ENCODE measurements around the gene UGT2A3.

UGT2A3 gene

DNA sequence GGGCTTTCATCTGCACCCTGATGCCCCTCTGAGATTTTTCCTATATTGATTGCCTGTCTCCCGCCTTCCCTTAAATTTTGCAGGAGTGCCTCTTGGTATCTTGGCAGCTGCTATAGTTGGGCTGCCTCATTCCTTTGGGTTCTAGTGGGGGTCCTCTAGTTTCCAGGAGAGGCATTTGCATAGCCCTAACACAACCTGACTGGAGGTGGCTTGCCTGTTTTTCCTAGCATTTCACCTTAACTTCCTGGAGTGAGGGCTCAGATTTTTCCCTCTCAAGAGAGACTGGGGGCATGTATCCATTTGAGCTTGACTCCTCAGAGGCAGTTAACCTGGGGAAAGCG is 46.0 kb downstream of the UGT2A3 start:
- peak overlapping the region; percentile 11; the same call in 1 of the 2 replicates for H3K4me3 ChIP-seq (ENCODE audit: low read depth, low read length)
- no peak for DNase-seq (ENCODE audit: low read depth)
- TF ChIP-seq, protein P1, sequence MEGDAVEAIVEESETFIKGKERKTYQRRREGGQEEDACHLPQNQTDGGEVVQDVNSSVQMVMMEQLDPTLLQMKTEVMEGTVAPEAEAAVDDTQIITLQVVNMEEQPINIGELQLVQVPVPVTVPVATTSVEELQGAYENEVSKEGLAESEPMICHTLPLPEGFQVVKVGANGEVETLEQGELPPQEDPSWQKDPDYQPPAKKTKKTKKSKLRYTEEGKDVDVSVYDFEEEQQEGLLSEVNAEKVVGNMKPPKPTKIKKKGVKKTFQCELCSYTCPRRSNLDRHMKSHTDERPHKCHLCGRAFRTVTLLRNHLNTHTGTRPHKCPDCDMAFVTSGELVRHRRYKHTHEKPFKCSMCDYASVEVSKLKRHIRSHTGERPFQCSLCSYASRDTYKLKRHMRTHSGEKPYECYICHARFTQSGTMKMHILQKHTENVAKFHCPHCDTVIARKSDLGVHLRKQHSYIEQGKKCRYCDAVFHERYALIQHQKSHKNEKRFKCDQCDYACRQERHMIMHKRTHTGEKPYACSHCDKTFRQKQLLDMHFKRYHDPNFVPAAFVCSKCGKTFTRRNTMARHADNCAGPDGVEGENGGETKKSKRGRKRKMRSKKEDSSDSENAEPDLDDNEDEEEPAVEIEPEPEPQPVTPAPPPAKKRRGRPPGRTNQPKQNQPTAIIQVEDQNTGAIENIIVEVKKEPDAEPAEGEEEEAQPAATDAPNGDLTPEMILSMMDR (IDR thresholded peaks at IDR 0.05; ENCODE audit: control insufficient read depth, extremely low read depth, insufficient read depth) = no peak

DNA sequence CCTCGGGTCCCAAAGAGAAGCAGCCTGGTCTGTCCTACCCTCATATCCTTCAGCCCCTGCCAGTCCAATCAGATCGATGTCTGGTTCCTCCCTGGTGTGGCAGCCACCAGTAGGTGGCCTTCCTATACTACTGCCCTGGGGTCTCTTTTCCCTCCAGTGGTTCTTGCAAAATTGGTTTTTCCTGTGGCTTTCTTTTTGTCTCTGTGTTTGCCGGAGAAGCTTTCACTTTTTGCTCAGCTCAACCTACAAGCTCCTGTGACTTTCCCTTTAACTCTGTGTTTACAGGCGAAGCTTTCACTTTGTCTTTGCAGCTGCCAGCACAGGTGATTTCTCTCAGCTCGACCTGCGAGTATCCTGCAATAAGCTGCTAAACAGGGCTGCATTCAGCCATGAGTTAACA is 46.8 kb downstream of the UGT2A3 start:
- no peak overlapping the region for H3K4me3 ChIP-seq (ENCODE audit: low read depth, low read length)
- DNase-seq (ENCODE audit: low read depth) = peak; percentile 17
- TF ChIP-seq, protein P1 (IDR thresholded peaks at IDR 0.05; ENCODE audit: control insufficient read depth, extremely low read depth, insufficient read depth) = peak; percentile 36; the same call in 1 of the 2 replicates

DNA sequence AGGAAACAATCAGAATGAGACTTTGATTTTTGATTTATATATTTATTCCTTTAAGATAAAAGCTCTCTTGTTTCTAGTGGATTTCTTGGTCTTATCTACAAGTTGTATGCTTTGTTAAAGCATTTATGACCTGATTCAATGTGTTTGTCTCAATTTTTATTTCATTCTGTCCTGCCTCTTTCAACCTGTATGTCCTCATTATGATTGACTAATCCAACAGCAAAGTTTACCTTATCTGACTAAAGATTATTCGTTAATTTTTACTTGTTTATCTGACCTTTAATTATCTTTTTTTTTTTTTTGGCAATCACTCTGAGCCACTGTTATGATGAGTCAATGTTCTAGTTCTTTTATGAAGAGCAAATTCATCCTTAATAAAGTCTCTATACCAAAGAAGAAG is 54.9 kb downstream of the UGT2A3 start:
- DNase-seq (ENCODE audit: low read depth) = no peak
- TF ChIP-seq, protein P1 (IDR thresholded peaks at IDR 0.05; ENCODE audit: control insufficient read depth, extremely low read depth, insufficient read depth) = no peak
- no peak overlapping the region for H3K4me3 ChIP-seq (ENCODE audit: low read depth, low read length)

GRCh38 chr4:68895561-68896198 is 55.9 kb downstream of the UGT2A3 start:
- TF ChIP-seq, protein P1 (IDR thresholded peaks at IDR 0.05; ENCODE audit: control insufficient read depth, extremely low read depth, insufficient read depth) = no peak
- no peak overlapping the region for H3K4me3 ChIP-seq (ENCODE audit: low read depth, low read length)
- DNase-seq (ENCODE audit: low read depth) = no peak

DNA sequence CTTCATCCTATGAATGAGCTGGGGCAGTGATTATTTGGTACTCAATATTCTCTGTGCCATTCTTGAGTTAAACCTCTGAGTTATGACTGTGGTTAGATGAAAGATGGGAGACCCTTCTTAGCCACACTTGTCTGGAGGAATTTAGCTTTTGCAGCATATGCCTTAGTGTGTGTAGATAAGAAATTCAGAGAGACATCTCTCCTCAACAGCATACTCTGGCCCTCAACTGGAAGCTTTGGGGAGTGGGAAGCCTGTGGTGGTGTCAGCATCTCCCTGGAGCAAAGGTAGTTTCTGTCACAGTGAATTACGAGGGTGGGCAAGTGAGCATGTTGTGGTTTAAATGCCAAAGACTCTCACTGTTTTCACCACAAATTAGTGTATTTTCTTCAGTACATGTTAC is 58.7 kb downstream of the UGT2A3 start:
- no peak for DNase-seq (ENCODE audit: low read depth)
- no peak overlapping the region for H3K4me3 ChIP-seq (ENCODE audit: low read depth, low read length)
- TF ChIP-seq, protein P1 (IDR thresholded peaks at IDR 0.05; ENCODE audit: control insufficient read depth, extremely low read depth, insufficient read depth) = no peak

DNA sequence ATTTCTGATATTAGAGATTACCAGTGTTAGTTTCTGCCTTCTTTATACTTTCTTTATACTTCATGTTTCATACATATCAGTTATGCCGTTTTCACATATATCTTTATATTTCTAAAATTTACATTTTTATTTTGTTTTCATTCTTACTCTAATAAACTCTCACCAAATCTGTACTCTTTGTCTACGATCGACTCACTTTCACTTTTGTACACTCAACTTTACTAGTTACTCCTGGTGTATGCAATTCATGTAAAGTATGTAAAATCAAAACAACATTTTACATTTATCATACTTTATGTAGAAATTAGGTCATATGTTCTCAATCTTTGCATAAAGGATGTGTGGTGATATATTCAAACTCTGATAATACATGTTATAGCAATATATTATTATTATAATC is 59.9 kb downstream of the UGT2A3 start:
- no peak for DNase-seq (ENCODE audit: low read depth)
- H3K4me3 ChIP-seq (ENCODE audit: low read depth, low read length) = no peak overlapping the region
- TF ChIP-seq, protein P1 (IDR thresholded peaks at IDR 0.05; ENCODE audit: control insufficient read depth, extremely low read depth, insufficient read depth) = no peak

GRCh38 chr4:68885545-68885944 is 66.1 kb downstream of the UGT2A3 start:
- H3K4me3 ChIP-seq (ENCODE audit: low read depth, low read length) = no peak overlapping the region
- TF ChIP-seq, protein P1 (IDR thresholded peaks at IDR 0.05; ENCODE audit: control insufficient read depth, extremely low read depth, insufficient read depth) = no peak
- no peak for DNase-seq (ENCODE audit: low read depth)
